Measurements from ENCODE around the gene COTL1.
"Not testable (repeated sequence)": the region's sequence is repeated elsewhere in the genome, so short reads cannot be mapped to it uniquely, and the experiment has no call there.

The COTL1 gene

DNA sequence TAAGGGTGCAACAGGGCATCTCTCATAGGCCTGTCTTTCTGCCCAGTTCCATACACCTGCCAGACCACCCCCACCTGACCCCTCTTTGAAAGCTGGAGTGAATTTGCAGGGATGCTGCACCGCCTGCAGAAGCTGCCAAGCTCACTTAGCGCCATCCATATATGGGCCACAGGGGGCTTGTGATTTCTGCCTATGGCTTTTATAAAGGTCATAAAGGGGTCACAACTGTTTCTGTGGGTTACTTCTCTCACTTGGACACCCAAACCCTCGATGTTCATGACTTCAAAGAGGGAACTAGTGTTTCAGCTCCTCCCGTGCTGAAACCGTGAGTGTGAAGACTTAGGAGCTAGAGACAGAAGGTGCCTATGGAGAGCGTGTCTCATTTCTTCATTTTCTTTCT is 89.6 kb downstream of the COTL1 start:
- DNase-seq (ENCODE audit: low spot score), result no peak

DNA sequence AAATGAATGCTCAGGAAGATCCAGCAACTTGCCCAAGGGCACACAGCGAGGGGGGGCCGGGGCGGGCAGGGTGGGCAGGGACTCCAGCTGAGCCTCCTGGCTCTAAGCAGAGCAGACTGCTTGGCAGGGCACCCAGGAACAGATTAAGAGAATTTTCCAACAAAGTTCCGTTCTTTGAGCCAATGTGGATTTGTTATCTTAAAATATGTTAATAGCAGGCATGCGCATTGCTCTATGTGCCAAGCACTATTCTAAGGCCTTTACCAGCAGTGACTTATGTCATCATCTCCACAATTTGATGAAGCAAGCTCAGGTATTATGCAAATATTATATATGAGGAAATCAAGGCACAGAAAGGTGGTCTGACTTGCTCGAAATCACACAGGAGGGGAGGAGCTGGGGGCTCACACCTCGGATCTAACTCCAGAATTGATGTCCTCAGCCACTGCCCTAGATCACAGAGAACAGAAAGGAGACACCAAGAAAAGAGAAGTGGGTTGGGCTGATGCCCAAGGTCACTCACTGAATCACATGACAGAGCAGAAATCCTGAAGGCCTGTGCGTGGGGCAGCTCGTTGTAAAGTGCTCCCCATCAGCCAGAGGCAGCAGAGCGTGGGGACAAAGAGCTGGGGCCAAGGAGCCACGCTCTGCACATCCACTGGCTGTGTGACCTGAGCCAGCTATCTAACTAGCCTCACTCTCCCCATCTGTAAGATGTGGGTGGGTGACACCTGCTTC is 90.2 kb downstream of the COTL1 start:
- no peak for DNase-seq (ENCODE audit: low spot score)

DNA sequence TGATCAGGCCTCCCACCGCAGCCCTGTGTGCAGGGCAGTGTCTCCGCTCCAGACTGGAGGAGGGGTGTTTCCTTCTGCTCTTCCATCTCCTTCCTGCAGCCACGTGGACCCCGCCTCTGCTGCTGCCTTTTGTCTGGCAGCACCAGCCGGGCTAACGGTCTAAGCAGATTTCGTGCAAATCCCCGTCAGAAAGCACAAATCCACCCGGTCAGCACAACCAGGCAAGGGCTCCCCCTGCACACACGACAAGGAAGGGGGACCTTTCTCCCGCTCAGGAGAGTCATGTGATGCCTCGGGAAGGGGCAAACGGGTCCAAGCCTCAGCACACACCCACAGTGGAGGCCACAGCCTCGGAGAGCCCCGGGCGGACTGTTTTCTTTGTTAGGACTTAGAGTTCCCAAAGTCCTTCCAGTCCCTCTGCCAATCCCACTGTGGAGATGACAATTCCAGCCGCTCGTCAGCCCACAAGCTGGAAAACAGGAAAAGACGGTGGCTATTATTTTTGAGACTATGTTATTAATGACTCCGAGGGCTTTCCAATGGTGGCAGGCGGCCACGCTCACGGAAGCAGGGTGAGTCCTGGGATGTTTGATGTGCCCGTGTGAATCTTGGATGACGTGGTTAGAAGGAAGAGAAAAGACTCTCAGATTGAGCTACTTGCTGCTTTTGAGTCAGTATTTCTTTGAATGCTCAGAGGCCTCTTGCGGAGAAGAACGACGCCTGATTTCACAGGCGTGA is 90.9 kb downstream of the COTL1 start:
- DNase-seq (ENCODE audit: low spot score), result peak; percentile 71

DNA sequence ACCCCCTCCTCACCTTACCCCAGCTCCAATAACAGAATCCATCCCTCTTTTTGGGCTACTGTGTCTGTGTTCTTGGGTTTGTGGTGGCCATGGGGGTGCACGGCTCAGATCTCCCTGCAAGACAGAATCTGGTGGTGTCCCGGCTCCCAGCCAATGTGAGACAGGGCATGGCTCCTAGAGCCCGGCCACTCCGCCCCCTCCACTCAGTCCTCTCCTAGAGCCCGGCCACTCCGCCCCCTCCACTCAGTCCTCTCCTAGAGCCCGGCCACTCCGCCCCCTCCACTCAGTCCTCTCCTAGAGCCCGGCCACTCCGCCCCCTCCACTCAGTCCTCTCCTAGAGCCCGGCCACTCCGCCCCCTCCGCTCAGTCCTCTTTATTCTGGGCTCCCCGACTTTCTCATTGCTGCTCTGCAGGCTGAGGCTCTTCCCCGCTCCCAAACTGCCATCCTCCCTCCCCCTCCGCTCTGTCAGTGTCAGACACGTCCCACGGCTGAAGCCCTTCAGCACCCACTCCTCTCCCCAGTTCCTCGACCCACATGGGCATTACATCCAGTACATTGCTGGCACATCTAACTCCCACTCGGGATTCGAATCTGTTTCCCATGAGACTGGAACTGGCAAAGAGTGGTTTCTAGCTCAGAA is 92.8 kb downstream of the COTL1 start:
- DNase-seq (ENCODE audit: low spot score), result not testable (repeated sequence)

DNA sequence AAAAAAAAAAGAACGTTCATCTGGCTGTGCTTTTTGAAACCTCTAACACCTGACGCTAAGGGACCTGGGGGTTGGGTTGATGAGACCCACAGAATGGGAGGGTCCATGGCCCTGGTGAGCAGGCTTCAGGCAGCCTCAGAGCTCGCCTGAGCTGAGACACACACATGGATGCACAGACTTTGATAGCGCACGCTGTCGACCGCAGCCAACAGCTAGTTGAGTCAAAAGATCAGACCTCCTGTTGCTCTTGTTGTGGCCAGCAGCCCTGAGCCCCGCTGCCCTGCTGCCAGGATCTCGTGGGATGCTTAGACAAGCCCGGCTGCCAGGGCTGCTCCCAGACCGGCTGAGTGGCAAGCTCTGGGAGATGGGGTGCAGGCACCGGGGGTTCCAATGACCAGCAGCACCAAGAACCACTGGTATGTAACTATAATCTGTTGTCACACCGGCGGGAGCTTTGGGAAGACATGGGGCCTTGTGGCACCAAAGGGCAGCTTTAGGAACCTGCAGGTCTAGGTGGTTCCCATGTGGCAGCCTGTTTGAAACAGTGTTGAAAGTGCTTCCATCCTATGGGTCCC is 93.4 kb downstream of the COTL1 start:
- DNase-seq (ENCODE audit: low spot score), result no peak

DNA sequence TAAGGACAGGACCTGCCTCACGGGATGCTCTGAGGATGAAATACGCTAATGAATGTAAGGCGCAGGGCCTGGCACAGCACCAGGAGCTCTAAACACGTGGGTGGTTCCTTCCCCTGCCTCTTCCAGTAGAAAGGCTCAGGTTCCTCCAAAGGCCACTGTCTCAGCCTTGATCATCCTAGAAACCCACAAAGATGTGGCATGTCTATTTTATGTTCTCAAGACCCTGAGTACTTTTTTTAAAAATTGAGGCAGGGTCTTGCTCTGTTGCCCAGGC is 96.4 kb downstream of the COTL1 start:
- no peak for DNase-seq (ENCODE audit: low spot score)

DNA sequence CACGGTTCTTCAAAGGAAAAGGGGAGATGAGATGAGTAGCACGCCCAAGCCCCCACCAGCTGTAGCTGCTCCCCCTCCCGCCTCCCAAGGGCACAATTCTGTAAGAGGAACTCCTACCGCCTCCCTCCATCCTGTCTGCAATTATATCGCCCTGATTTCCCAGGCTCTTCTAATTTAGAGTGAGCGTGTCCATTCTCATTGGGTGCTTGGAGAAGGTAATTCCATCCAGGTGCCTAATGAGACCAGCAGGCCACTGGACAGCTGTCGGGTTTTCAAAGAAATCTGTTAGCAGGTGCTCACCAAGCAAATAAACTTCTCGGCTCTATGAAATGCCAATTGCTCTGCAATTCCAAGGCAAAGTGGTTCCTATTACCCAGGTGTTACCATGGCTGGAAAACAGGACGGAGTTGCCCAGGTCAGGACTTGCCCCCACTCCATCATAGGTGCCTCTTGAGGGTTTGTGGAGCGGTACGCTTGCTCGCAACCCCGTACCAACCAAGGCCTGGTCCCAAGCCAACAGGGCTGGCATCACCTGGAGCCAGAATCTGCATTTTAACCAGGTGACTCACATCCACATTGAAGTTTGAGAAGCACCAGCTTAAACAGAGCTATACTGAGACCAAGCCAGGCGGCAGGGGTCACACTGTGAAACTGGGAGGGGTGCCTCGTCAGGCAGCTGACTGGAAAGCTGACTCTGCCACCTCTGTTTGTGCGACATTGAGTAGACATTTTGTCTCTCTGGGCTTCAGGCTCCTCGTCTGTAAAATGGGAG is 97.0 kb downstream of the COTL1 start:
- no peak for DNase-seq (ENCODE audit: low spot score)

DNA sequence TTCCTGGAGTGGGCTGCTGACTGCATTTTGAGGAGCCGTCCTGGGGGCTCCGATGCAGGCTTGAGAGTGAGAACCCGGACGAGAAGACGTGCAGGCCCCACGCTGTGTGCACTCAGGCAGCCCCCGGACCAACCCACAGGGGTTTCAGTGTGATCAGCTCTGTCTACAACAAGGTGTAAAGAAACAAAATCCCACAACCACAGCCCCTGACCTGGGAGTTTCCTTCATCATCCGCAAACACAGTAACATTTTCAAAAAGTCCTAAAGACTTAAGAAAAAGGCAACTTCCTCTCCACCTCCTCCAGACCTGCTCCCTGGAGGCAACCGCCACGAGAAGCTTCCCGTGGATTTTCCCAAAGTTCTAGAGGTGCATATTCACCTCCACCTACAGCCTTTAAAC is 98.0 kb downstream of the COTL1 start:
- no peak for DNase-seq (ENCODE audit: low spot score)

DNA sequence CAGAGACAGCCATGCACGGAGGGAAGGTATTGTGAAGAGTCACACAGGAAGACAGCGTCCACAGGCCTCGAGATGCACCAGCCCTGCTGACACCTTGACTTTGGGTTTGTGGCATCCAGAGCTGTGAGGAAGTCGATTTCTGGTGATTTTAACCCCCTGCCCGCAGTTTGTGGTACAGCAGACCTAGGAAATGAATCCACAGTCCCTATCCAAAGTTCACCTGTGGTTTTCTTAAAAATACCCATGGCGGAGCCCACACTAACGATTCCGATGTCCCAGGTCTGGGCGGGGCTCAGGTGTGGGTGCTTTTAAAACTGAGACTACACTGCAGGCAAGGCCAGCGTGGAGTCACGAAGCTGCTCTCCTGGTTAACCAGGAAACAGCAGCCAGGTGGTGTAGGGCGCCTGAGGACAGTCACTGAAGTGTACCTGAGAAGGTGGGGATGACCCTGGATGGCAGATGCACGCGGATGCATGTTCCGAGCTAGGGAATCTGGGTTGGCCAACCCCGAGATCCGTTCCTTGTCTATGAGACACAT is 99.0 kb downstream of the COTL1 start:
- DNase-seq (ENCODE audit: low spot score), result no peak

DNA sequence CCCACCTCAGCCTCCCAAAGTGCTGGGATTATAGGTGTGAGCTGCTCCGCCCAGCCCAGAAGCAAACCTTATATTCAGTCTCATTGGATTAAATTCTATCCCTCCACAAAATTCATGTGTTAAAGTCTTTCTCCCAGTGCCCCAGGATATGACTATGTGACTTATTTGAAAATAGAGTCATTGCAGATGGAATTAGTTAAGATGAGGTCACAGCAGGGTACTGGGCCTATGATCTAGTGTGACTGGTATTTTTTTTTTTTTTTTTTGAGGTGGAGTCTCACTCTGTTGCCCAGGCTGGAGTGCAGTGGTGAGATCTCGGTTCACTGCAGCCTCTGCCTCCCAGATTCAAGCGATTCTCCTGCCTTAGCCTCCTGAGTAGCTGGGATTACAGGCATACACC is 99.7 kb downstream of the COTL1 start:
- DNase-seq (ENCODE audit: low spot score), result peak; percentile 86

DNA sequence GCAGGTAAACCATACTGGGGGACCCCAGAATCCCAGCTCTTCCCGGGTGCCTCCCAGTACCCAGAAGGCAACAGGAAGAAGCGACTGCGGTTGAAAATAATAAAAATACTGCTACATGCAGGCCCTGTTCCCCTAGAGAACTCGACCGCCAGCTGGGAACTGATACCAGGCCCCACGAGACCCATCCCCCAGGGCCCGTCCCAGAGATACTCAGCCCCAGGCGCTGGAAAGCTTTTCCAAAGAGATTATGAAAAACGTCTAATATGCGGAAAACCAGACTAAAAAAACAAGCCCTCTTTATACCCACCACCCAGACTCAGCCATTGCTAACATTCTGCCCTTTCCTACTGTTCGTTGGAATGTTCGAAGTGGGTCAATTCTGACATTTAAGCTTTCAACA is 100.5 kb downstream of the COTL1 start:
- no peak for DNase-seq (ENCODE audit: low spot score)

All from AG20443 (cell line).